HG03095 (cell line): ENCODE measurements around the gene EMCN.
"Not testable (repeated sequence)": the region's sequence is repeated elsewhere in the genome, so short reads cannot be mapped to it uniquely, and the experiment has no call there.

Source experiments
- ATAC-seq: cut with Tn5 transposase; IDR thresholded peaks from one replicate; pipeline ENCODE4 v1.9.1; 2021; ENCODE audit warnings: moderate library complexity; ENCODE audit not compliant: unreplicated experiment

Gene EMCN

GRCh38 chr4:100386270-100386669, 131.6 kb downstream of the EMCN start:
- ATAC-seq, result no peak

- not testable (repeated sequence) for ATAC-seq
Measured at GRCh38 chr4:100380401-100380800, 137.4 kb downstream of the EMCN start.

- no peak for ATAC-seq
Measured at GRCh38 chr4:100379583-100380105, 138.2 kb downstream of the EMCN start.

- no peak for ATAC-seq
Measured at GRCh38 chr4:100372432-100372831, 145.4 kb downstream of the EMCN start.

GRCh38 chr4:100369871-100370270, 148.0 kb downstream of the EMCN start:
- no peak for ATAC-seq

GRCh38 chr4:100367451-100367850, 150.4 kb downstream of the EMCN start:
- no peak for ATAC-seq

- ATAC-seq, result no peak
Measured at GRCh38 chr4:100366213-100366612, 151.6 kb downstream of the EMCN start.

- ATAC-seq, result no peak
Measured at GRCh38 chr4:100362366-100362765, 155.5 kb downstream of the EMCN start.

- ATAC-seq, result no peak
Measured at GRCh38 chr4:100361336-100361735, 156.5 kb downstream of the EMCN start.

- no peak for ATAC-seq
Measured at GRCh38 chr4:100360211-100360610, 157.6 kb downstream of the EMCN start.

GRCh38 chr4:100359441-100359840, 158.4 kb downstream of the EMCN start:
- no peak for ATAC-seq

- ATAC-seq, result no peak
Measured at GRCh38 chr4:100357542-100357941, 160.3 kb downstream of the EMCN start.

- ATAC-seq, result no peak
Measured at GRCh38 chr4:100356172-100356571, 161.7 kb downstream of the EMCN start.

- ATAC-seq, result not testable (repeated sequence)
Measured at GRCh38 chr4:100352352-100352751, 165.5 kb downstream of the EMCN start.

GRCh38 chr4:100348473-100348872, 169.3 kb downstream of the EMCN start:
- ATAC-seq, result no peak

GRCh38 chr4:100347241-100347640, 170.6 kb downstream of the EMCN start:
- no peak for ATAC-seq

- ATAC-seq, result no peak
Measured at GRCh38 chr4:100345585-100345984, 172.2 kb downstream of the EMCN start.
